NCI-H1417 treated with DMSO at 0.1 percent for 48 hours (cell line): ENCODE results near the gene BORCS8.

Experiments
- DNase-seq: peaks from one replicate; lab custom pipeline; 2025; lab: John Stamatoyannopoulos, UW

The BORCS8 gene

DNA sequence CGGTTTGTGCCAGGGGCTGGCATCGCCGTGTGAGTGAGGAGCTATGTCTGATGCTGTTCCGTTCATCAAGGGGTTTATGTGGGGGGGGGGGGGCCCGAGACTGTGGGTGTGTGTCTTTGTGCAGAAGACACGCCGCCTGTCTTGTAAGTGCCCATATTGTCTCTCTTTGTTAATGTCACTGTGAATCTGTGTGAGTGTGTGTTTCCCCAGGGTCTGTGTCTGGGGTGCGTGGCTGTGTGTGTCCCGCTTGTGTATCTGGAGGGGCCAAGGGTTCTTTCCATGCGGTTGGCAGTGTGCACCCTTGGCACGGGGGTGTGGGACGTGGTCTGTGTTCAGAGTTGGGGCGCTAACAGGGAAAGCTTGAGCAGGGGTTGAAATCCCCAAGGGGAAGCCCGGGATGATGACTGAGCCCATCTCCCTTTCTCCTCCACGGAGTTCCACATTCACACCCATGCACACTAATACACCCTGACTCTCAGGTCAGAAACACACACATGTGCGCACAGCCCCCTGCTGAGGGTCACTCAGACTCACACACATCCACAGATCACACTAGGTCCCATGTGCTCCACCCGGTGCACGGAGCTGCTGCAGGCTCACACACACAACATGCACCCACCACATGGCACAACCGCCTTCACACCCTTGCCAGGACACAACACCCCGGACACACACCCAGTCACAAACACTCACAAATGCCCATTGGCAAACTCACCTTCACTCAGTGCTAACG lies 21.6 kb upstream of the BORCS8 start:
- DNase-seq, result no peak

DNA sequence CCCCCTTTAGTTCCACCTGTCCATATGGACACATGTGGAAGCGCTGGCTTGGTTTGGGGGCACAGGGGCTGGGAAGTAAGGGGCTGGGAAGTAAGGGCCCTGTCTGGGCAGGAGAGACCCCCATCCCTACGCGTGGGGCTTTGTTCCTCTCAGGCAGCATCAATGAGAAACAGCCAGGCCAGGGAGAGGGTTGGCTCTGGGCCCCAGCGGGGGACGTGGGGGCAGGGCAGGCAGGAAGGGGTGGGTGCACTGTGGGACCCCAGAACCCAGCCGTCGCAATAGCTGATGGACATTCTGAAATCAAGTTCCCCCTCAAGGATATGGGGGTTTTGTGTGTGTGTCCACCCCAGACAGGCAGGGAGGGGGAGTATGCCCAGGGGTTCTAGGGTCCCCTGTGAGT lies 21.0 kb upstream of the BORCS8 start:
- no peak for DNase-seq

DNA sequence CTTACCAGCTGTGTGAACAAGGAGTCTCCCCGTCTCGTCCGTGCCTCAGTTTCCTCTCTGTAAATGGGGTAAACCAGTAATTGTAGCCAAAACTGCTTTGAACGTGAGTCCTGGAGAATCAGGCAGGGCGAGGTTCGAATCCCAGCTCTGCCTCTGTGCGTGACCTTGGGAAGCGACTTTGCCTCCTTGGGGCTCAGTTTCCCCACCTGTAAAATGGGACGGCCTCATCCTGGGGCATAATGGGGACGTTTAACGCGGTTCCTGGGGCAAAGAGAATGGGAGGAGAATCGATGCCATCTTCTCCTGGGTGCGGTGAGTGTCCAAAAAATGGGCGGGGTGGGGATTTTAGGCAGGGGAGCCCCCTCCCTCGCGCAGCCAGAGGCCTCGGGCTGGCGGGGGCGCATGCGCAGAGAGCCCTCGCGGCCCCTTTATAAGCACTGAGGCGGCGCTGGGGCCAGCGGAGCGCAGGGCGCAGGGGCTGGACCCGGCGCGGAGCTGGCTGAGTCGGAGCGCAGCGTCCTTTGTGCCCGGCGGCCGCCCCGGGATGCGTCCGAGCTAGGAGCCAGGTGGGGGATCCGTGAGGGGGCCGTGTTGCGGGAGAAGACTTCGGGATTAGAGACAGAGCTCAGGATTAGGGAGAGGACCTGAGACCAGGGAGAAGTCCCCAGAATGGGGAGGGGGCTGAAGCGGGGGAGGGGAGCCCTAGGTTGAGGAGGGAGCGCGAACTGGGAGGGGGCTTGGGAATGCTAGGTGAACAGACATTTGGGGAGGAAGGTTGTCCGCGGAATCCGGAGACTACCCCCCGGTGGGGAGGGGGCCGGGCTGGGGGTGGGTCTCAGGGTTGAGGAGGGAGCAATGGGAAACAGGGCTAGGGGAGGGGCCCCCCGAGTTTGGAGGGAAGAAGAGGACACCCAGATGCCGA lies 19.8 kb upstream of the BORCS8 start, which contains the start of gene NCAN:
Gene NCAN (plus strand): TSS at position 460 of the 922 bp plus-strand sequence. CDS start 4,996 bp downstream, outside the sequence.
- no peak for DNase-seq

DNA sequence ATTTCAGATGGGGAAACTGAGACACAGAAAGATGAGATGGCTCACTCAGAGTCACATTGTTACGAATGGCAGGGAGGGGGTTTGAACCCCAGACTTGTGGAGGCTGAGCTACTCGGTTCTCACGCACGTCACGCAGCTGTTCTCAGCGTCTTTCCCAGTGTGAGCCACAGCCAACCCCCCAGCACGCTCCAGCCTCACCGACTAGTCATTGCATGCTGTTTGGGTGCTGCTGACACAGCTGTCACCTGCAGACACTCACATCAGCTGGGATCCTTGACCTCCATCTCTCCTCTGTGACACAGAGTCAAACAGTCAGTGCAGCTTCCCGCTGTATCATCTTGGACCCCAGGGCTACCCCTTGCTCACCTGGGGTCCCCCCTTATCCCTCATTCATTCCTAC lies 17.4 kb upstream of the BORCS8 start:
- no peak for DNase-seq

DNA sequence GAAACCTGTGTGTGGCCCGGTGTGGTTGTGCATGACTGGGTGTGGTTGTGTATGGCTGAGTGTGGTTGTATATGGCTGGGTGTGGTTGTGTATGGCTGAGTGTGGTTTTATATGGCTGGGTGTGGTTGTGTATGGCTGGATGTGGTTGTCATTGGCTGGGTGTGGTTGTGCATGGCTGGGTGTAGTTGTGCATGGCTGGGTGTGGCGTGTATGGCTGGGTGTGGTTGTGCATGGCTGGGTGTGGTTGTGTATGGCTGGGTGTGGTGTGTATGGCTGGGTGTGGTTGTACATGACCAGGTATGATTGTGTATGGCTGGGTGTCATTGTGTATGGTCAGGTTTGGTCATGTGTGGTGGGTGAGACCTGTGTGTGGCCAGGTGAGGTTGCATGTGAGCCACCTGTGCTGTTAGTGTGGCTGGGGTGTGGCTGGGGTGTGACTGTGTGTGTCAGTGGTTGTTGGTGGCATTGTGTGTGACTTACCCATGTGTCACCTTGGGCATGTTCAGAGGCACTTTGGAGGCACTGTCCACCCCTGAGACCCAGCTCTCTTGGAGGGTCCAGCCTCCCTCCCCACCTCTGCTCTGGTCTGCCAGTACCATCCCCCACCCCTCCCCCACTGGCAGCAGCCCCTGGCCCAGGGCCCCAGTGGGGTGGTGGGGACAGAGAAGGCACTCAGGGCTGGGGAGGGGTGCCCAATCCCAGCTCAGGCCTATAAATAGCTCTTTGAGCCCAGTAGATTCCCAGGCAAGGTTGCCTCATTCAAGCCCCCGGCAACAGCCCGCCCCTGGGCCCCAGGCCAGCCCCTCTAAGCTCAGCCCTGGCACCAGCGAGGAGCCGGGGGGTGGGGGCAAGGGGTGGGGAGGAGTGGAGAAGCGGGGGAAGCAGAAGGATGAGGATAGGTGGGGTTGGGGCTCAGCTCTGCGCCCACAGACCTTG lies 16.0 kb upstream of the BORCS8 start:
- no peak for DNase-seq

DNA sequence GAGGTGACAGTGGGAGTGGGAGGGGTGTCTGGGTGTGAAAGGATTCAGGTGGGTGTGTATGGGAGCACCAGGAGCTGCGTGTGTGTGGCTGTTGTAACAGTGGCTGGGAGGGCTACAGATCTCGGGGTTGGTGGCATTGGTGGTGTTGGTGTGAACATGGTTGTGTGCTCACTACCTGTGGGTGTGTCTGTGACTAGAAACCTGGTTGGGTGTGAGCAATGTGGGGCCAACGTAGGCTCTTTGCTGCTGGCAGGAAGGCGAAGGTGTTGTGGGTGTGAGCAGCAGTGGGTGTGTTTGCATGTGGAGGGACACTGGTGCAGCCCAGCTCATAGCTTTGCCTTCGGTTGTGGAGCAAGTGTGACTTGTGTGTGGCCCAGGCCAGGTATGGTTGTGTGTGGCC lies 15.0 kb upstream of the BORCS8 start:
- no peak for DNase-seq

DNA sequence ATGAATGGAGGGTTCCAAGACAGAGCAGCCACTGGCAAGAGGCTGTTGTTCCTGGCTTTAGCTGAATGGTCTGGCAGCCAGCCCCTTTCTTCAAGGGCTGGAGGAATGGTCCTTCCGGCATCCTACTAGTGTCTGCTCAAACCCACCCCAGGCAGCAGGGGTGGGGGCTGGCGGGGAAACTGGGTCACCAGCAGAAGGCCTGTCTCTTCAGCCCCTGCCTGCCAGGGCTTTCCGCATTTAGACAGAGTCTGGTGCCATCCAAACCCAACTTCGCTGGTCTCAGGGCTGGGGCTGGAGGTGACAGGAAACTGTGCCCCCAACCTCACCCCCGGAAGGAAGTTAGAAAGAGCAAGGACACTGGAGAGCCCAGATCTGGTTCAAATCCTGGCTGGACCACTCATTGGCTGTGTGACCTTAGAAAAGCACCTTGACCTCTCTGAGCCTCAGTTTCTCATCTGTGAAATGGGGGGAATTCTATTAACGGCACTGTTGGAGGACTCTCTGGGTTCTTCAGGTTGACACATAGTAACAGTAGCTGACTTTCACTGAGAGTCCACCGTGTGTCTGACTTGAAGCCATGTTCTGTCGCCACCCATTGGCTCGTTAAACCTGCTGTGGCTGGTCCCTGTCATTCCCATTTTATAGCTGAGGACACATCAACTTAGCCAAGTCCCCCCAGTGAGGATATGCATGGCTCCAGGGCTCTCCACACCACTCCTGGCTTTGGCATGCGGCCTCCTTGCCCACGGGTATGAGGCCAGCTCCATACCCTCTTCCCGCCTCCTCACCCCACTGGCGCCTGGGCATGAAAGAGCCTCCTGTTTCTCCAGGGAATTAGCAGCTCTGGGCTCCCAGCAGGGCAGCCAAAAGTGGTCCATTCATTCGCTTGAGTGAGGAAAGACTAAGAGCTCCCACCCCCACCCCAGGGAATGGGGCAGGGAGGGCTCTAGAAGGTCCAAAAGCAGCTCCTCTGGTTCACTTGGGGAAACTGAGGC lies 13.8 kb upstream of the BORCS8 start:
- DNase-seq, result no peak

DNA sequence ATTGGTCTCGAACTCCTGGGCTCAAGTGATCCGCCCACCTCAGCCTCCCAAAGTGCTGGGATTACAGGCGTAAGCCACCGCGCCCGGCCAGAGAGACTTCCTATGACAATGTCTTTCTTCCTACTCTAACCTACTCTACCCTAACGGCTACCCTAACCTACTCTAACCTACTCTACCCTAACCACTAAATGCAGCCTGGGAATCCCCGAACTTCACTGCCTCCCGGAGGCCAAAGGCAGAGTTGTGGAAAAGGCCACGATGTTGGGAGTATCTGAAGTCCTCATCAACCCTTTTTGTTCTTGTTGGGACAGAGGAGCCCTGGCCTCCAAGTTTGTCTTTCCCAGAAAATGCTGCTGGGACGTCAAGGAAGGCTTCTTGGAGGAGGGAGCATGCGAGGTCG lies 12.2 kb upstream of the BORCS8 start:
- no peak for DNase-seq

DNA sequence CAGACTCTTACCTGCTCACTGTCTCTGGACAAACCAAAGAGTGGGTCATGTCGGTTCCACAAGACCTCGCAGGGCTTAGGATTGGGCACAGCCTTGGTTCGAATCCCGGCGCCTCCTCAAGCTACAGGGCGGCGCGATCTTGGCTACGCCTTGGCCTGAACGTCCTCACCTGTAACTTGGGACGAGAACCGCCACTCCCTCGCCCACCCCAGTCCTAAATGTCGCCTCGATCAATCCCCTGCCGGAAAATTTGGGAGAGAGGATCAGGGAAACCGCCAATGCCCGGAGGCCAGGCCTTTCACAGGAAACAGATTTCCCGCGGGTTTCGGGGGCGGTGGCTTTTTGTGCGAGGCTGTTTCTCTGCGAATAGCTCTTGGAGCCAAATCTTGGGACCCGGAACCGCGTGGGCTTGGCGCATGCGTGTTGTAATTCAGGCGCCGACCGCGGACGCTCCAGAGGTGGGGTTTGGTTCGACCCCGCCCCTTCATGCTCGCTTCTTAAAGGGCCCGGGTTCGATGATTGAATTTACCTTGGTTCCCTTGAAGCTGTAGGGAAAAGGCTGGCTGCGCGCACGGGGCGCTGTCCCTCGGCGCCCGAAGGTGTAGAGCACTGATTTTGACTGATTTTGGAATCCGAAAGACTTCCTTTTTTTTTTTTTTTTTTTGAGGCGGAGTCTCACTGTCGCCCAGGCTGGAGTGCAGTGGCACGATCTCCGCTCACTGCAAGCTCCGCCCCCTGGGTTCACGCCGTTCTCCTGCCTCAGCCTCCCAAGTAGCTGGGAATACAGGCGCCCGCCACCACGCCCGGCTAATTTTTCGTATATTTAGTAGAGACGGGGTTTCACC lies 11.3 kb upstream of the BORCS8 start, which contains the start of gene NR2C2AP:
Gene NR2C2AP (minus strand): TSS at position 403 of the 845 bp plus-strand sequence. CDS start 354 bp downstream, at position 49.
- DNase-seq, result peak; percentile 62

DNA sequence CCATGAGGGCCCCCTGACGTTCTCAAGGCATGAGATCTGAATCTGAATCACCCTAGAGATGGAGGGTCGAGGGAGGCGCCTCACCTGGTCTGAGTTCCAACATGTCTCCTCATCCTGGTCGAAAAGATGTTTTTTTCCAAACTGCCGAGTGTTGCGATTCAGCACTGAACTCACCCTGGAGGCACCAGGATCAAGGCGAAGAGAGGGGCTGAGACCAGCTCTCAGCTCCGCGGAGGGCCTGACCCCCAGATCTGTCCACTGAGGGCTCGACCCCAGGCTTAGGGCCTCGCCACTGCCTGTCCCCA lies 10.7 kb upstream of the BORCS8 start:
- DNase-seq, result no peak

DNA sequence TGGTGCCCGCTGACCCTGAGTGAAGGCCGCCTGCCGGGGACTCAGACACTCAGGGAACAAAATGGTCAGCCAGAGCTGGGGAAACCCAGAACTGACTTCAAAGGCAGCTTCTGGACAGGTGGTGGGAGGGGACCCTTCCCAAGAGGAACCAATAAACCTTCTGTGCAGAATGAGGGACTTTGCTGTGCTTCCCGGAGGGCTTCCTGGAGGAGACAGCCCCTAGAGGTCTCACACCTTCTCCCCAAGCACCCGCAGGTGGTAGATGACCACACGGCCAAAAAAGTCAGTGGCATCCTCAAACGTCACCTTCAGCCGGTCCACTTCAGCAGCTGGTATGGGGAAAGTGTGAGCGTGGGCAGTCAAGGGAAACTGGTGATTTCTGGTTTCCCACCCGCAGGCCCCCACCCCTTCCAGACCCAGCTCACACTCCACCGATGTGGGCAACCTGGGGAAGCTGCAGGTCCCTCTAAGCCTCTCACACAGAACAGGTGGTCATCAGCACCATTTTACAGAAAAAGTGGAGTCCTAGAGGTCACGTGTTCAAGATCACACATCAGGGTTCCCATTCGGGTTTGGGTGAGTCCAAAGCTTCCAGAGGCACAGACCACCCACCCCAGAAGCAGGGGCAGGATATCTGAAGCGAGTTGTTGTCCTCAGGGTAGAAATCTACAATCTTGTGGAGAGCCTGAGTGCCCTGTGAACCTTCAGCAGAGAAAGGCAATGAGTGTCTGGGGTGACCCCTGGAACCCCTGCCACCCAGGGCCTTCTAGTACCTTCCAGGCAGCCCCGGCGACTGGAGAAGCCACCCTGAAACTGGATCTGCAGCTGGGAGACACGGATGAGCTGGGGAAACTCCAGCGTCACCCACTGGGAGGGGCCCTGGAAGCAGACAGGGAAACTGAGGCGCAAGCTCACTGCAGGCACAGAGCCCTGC lies 10.0 kb upstream of the BORCS8 start:
- no peak for DNase-seq

DNA sequence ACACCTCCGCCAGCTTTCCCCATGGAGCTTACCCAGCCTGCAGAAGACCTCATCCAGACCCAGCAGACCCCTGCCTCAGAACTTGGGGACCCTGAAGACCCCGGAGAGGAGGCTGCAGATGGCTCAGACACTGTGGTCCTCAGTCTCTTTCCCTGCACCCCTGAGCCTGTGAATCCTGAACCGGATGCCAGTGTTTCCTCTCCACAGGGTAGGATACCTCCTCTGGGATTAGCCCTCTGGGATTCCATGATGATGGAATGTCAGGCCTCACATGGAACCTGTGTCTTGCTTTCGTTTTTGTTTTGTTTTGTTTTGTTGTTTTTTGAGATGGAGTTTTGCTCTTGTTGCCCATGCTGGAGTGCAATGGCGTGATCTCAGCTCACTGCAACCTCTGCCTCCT lies 2.0 kb upstream of the BORCS8 start:
- no peak for DNase-seq

DNA sequence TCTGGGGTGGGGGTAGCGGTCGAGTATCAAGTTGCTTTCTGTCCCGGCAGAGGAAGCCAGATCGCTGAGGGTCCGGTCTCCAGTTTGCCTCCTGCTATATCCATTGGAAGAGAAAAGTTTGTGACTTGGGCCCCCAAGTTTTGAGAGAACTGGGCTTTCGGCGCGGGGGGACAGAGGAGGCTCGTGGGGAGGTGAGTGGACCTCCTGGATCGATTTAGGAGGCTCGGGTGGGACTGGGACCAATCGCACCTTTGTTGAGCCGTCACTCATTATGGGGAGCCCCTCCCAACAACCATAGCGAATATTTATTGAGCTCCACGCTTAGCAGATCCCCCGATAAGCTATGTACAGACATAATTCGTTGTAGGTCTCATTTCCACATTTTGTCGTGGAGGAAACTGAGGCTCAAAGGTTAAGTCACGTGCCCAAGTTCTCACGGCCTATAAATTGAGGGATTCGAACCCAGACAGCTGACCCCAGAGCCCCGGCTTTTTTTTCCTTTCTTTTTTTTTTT lies 1.0 kb upstream of the BORCS8 start:
- no peak for DNase-seq

DNA sequence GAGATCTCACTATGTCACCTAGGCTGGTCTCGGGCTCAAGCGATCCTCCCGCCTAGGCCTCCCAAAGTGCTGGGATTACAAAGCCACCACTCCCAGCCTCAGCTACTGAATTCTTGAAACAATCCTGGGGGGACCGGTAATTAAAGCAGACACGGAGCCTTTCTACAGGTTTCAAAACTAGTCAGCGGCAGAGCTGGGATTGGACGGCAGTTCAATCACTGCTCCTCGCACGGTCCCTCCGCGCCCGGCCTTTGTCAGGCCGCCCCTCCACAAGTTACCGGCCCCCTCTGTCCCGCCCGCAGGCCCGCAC lies 229 bp downstream of the BORCS8 start:
- DNase-seq, result no peak

DNA sequence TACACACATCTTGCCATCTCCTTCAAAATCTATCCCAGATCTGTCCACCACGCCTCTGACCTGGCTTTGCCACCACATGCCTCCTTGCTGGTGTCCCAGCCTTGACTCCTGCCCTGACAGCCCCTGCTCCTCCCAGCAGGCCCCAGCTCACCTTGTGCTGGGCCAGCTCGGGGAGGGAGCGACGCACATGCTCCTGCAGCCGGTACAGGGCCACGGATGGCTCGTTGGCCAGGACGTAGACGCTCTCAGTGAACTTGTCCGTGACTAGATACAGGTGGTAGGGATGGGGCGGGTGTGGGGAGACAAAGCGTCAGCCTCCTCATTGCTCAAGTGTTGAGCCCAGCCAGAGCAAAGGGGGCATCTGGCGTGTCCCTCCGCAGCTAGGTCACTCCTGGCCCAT lies 5.2 kb downstream of the BORCS8 start:
- DNase-seq, result no peak

DNA sequence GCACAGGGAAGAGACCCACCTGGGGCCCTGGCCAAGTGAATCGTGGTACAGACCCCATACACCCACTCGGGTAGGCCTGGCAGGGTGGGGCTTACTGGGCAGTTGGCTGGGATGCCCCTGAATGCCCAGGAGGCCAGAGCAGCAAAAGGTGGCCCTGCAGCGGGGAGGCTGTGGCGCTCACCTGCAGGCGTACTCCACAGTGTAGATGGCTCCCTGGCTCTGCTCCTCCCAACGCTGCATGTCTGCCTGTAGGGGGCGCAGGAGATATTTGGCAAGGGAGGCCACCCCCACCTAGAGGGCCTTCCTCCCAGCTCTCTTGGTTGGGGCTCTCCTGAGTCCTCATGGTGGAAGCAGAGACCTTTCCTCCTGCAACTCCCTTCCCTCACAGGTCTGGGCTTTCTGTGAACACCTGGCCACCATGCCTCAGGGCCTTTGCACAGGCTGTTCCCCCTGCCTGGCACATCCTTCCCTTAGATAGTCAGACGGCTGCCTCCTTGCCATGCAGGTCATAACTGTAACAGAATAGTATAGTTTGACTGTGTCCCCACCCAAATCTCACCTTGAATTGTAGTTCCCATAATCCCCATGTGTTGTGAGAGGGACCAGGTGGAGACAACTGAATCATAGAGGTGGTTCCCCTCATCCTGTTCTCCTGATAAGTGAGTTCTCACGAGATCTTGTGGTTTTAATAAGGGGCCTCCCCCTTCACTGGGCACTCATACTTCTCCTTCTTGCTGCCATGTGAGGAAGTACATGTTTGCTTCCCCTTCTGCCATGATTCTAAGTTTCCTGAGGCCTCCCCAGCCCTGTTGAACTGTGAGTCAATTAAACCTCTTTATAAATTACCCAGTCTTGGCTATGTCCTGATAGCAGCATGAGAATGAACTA lies 5.9 kb downstream of the BORCS8 start:
- DNase-seq, result no peak

DNA sequence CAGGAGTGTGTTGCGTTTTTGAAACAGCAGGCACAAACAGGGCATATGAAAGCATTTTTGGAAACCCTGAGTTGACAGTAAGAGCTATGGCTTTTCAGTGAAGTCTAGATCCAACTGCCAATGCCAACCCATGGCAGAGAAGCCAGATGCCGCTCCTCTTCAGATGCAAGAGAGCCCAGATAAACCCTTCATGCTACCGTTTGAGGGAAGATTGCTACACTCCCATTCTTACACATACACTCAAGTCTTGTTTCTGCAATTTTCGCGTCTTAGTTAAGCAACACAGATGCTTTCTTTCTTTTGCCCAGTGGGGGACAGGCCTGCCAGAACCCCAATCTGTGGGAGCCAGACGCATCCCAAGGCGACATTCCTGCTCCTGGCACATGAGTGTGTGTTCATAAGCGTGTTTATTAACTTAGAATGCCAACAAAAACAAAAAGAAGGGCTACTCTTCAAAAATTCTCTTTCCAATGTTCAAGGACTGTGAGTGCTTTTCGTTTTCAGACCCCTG lies 10.4 kb downstream of the BORCS8 start:
- no peak for DNase-seq
